Measurements from ENCODE around the gene TJAP1. TPM values are rescaled to one million over a fixed set of nuclear protein-coding genes. Genes with fewer than 3 reads are reported as not detected.
"Not testable (repeated sequence)": the region's sequence is repeated elsewhere in the genome, so short reads cannot be mapped to it uniquely, and the experiment has no call there.

TJAP1 gene
- total and polyA plus RNA-seq, 2 donors: 10.5 to 29.7 TPM

DNA sequence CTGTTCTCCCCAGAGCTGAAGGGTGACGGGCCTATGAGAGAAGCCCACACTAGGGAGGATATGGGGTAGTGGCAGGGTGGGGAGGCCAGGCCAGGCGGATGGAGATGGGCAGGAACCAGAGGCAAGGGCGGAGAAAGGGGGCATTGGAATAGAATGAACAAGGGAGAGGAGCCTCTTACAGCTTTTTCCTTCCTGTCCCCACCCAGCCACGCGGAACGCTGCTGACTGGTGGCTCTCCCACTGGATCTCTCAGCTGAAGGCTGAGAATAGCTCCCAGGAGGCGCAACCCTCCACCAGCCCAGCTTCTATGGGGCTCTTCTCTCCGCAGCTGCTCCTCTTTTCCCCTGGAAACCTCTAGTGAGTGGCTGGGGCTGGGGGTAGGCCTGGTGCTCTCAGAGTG is 32.8 kb upstream of the TJAP1 start:
- WGBS: 90% methylated on average over 8 of the region's 8 CpGs
- H3K27ac ChIP-seq (ENCODE audit: low read depth): no peak overlapping the region
- peaks cover 5% of the 10 kb centered on the region for H3K36me3 ChIP-seq (ENCODE audit: insufficient read depth)
- no peak overlapping the region for H3K4me3 ChIP-seq (ENCODE audit: low read depth, low read length)
- DNase-seq (ENCODE audit: extremely low spot score): no peak
- no peaks in the 10 kb centered on the region for H3K4me1 ChIP-seq (ENCODE audit: insufficient read depth)

DNA sequence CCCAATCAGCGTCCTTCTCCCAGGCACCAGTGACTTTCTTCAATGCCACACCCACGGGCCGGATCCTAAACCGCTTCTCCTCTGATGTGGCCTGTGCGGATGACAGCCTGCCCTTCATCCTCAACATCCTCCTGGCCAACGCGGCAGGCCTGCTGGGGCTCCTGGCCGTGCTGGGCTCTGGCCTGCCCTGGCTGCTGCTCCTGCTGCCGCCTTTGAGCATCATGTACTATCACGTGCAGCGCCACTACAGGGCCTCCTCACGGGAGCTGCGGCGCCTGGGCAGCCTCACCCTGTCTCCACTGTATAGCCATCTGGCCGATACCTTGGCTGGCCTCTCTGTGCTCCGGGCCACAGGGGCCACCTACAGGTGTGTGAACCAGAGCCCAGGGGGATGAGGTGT is 31.8 kb upstream of the TJAP1 start:
- no peak overlapping the region for H3K4me3 ChIP-seq (ENCODE audit: low read depth, low read length)
- no peak overlapping the region for H3K27ac ChIP-seq (ENCODE audit: low read depth)
- 87% methylated on average over 16 of the region's 16 CpGs for WGBS
- no peaks in the 10 kb centered on the region for H3K4me1 ChIP-seq (ENCODE audit: insufficient read depth)
- H3K36me3 ChIP-seq (ENCODE audit: insufficient read depth): peaks cover 5% of the 10 kb centered on the region
- no peak for DNase-seq (ENCODE audit: extremely low spot score)

DNA sequence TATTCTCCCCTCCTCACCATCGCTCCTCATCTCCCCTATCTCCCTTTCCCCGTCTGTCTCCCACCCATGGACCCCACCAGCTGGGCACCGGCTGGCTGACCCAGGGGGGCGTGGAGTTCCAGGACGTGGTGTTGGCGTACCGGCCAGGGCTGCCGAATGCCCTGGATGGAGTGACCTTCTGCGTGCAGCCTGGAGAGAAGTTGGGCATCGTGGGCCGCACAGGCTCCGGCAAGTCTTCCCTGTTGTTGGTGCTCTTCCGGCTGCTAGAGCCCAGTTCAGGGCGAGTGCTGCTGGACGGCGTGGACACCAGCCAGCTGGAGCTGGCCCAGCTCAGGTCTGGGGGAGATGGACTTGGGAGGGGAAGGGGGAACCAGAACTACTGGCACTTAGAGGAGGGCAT is 29.8 kb upstream of the TJAP1 start:
- Histone ChIP-seq H3K4me3 (ENCODE audit: low read depth, low read length) (no peak overlapping the region), H3K36me3 (ENCODE audit: insufficient read depth) (peaks cover 7% of the 10 kb centered on the region), H3K4me1 (ENCODE audit: insufficient read depth) (no peaks in the 10 kb centered on the region), H3K27ac (ENCODE audit: low read depth) (no peak overlapping the region)
- 91% methylated on average over 16 of the region's 16 CpGs for WGBS
- no peak for DNase-seq (ENCODE audit: extremely low spot score)

DNA sequence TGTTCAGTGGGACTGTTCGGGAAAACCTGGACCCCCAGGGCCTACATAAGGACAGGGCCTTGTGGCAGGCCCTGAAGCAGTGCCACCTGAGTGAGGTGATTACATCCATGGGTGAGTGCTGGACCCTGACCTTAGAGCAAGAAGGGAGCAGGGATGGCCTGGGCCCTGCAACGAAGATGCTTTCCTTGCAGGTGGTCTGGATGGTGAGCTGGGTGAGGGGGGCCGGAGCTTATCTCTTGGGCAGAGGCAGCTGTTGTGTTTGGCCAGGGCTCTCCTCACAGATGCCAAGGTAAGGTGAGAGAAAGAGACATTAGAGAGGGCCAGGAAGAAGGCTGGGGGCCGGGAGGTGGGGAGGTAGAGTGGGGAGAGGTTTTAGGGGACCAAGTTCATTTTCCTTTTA is 28.5 kb upstream of the TJAP1 start:
- Histone ChIP-seq H3K27ac (ENCODE audit: low read depth) (no peak overlapping the region), H3K4me1 (ENCODE audit: insufficient read depth) (no peaks in the 10 kb centered on the region), H3K36me3 (ENCODE audit: insufficient read depth) (peaks cover 7% of the 10 kb centered on the region), H3K4me3 (ENCODE audit: low read depth, low read length) (no peak overlapping the region)
- DNase-seq (ENCODE audit: extremely low spot score): no peak
- WGBS: 94% methylated on average over 4 of the region's 4 CpGs

DNA sequence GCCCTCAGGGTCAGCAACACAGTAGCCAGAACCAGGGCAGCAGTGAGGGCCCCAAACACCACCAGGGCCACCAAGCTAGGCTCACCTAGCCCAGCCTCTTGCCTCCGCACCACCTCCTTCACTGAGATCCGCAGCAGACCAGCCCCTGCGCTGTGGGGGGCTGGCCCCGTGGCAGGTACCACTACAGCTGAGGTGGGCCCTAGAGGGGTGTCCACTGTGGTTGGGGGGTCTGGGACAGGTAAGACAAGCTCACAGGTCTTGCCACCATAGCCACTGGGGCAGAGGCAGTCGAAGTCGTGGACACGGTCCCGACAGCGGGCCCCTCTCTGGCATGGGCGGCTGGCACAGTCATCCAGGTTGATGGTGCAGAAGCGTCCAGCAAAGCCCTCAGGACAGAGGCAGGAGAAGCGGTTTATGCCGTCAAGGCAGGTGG is 26.7 kb upstream of the TJAP1 start:
- no peak for DNase-seq (ENCODE audit: extremely low spot score)
- H3K27ac ChIP-seq (ENCODE audit: low read depth): no peak overlapping the region
- H3K4me3 ChIP-seq (ENCODE audit: low read depth, low read length): no peak overlapping the region
- 90% methylated on average over 13 of the region's 13 CpGs for WGBS
- peaks cover 7% of the 10 kb centered on the region for H3K36me3 ChIP-seq (ENCODE audit: insufficient read depth)
- no peaks in the 10 kb centered on the region for H3K4me1 ChIP-seq (ENCODE audit: insufficient read depth)

DNA sequence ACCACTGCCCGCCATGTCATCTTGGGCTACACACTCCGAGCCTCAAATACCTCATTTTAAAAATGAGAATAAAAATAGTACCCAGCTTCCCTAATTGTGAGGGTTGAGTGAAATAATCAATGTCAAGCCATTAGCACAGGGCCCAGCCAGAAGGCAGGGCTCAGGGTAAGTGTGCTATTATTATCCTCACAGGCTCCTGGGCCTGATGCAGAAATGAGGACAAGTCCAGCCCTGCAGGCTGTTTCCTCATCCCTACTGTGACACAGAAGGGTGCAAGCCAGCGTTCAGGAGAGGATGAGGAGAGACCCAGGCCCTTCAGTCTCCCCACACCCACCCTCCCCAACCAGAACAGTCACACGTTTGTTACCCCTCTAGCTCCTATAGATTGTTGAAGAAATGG is 26.0 kb upstream of the TJAP1 start:
- WGBS: 72% methylated on average over 4 of the region's 4 CpGs
- no peak overlapping the region for H3K27ac ChIP-seq (ENCODE audit: low read depth)
- no peak for DNase-seq (ENCODE audit: extremely low spot score)
- no peak overlapping the region for H3K4me3 ChIP-seq (ENCODE audit: low read depth, low read length)
- peaks cover 3% of the 10 kb centered on the region for H3K36me3 ChIP-seq (ENCODE audit: insufficient read depth)
- H3K4me1 ChIP-seq (ENCODE audit: insufficient read depth): no peaks in the 10 kb centered on the region

DNA sequence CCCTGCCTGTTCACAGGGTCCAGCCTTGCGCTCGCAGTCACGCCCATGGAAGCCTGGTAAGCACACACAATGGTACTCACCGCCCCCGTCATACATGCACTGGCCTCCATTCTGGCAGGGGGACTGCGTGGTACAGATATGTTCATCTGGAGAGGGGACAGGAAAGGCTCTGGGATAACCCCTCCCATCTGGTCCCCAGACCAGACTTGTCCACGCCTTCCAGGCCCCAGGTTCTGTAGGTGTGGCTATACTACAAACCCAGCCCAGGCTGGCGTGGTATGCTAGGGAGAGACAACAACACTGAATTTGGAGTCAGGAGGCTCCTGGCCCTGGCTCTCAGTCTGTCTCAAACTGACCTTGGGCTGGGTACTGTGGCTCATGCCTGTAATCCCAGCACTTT is 25.4 kb upstream of the TJAP1 start:
- 93% methylated on average over 8 of the region's 8 CpGs for WGBS
- Histone ChIP-seq H3K27ac (ENCODE audit: low read depth) (no peak overlapping the region), H3K36me3 (ENCODE audit: insufficient read depth) (peaks cover 3% of the 10 kb centered on the region), H3K4me3 (ENCODE audit: low read depth, low read length) (no peak overlapping the region), H3K4me1 (ENCODE audit: insufficient read depth) (no peaks in the 10 kb centered on the region)
- DNase-seq (ENCODE audit: extremely low spot score): no peak

DNA sequence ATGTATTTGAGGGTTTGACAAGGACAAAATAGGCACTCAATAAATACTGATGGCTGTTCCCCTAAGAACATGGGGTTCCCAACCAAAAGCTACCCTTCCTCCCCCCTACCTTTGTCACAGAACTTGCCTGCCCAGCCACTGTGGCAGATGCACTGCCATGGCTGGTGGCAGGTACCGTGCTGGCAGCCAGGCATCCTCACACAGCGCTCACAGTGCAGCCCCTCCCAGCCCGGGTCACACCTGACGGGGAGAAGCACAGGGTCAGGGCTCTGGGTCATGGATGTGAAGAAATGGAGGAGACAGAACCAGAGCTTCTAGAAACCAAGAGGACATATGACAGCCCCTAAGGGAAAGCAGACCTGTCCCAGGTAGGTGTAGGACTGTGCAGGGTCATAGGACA is 24.5 kb upstream of the TJAP1 start:
- Histone ChIP-seq H3K36me3 (ENCODE audit: insufficient read depth) (peaks cover 3% of the 10 kb centered on the region), H3K4me1 (ENCODE audit: insufficient read depth) (no peaks in the 10 kb centered on the region), H3K4me3 (ENCODE audit: low read depth, low read length) (no peak overlapping the region), H3K27ac (ENCODE audit: low read depth) (no peak overlapping the region)
- DNase-seq (ENCODE audit: extremely low spot score): no peak
- WGBS: 92% methylated on average over 4 of the region's 4 CpGs

DNA sequence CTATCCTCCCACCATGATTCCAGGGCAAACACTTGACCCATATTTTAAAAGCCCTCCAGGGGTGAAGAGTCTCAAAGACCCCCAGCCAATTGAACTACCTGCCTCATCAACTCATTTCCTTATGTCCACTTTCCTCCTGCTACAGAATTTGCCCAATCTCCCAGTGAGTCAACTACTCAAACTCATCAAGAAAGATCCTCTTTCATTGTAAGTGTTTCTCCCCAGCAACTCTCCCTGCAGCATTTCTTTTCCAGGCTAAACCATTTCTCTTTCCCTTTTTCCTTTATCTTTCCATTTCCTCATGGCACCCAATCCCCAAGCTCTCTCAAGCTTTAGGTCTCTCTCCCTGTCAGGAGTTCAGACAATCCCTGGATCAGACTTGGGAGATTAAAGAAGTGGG is 23.5 kb upstream of the TJAP1 start:
- no peak for DNase-seq (ENCODE audit: extremely low spot score)
- Histone ChIP-seq H3K27ac (ENCODE audit: low read depth) (no peak overlapping the region), H3K4me3 (ENCODE audit: low read depth, low read length) (no peak overlapping the region), H3K36me3 (ENCODE audit: insufficient read depth) (peaks cover 3% of the 10 kb centered on the region), H3K4me1 (ENCODE audit: insufficient read depth) (no peaks in the 10 kb centered on the region)

DNA sequence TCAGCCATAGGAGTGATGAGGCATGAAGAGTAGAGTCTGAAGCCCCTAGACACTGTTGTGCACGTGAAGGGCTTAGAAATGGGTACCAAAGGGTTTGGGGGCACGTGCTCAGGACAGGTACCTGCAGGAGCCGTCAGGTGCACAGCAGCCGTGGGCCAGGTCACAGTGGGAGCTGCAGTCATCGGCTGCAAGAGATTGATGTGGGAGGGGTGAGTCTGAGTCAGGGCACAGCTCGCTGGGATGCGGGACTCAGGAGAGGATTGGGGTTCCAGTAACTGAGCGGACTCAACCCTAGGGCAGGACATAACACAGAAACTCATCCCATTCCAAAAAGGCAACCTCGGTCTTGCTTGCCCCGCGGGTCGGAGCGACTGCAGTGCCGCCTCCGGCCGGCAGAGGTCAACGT is 23.1 kb upstream of the TJAP1 start:
- Histone ChIP-seq H3K36me3 (ENCODE audit: insufficient read depth) (peaks cover 3% of the 10 kb centered on the region), H3K27ac (ENCODE audit: low read depth) (no peak overlapping the region), H3K4me1 (ENCODE audit: insufficient read depth) (no peaks in the 10 kb centered on the region), H3K4me3 (ENCODE audit: low read depth, low read length) (no peak overlapping the region)
- 12% methylated on average over 17 of the region's 17 CpGs for WGBS
- DNase-seq (ENCODE audit: extremely low spot score): no peak

DNA sequence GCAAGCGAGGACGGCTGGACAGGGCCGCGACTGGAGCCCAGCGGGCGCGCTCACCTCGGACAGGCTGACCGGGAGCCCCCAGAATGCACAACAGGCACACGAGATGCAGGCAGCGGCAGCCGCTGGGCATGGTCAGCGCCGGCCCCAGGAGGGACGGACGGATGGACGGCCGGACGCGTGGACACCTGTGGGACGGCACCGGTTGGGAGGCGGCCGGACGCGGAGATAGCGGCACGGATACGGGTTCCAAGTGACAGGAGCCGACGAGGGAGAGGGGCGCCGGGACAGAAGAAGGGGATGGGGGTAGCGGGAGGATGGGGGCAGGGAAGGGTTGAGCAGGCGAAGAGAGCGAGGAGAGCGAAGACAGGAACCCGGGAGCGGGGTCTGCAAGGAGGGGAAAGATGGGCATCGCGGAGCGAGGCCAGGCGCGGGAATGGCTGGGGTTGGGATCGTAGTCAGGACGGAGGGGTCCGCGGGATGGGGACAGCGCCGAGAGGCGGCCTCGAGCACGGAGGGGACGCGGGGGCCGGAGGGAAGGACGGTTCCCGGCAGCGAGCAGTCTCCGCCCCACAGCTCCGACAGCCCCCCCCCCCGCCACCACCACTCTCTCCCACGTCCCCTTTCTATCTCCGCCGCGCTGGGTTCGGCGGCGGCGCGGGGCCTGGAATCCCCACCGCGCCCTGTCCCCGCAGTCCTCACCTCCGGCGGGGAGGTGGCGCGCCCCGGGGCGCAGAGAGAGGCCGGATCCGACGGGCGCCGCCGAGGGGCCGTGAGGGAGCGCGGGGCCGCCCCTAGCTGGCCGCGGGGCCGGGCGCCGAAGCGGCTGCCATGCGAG is 22.5 kb upstream of the TJAP1 start:
- 1% methylated on average over 96 of the region's 97 CpGs for WGBS
- no peak overlapping the region for H3K27ac ChIP-seq (ENCODE audit: low read depth)

DNA sequence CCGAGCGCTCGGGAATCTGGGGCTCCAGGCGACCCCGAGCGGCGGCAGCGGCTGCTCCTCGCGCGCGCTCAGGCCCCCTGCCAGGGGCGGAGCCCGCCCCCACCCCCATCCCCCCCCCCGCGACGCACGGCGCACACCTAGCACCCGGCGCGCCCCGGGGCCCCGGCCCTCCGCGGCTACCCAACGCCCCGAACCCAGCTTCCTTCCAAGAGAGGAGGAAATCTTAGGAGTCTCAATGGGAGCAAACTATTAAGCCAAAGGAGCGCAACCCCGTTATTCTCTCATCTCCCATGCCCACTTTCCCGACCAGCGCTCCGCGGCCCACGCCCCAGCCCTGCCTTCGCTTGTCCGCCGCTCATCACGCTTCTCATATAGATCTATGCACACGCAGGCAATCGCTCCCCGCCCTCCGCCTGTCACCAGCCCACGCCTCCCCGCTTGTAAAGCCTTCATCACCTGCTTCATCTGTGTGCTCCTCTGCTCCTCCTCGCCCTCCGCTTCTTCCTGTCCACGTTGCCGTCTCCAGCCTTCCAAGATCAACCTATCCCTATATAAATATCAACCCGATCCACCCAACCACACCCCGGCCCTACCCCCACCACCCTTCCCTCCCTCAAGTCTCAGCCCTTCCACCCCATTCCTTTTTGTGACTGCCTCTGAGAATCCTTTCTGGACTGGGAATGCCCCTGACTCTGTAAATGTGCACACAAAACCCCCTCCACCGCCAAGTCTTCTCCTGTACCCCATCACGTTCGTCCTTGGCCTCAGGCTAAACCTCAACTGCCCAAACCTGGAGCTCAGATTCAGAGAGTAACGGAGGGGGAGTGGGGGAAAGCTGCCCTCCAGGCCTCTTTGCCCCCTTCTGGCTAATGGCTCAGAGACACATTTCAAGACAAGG is 21.6 kb upstream of the TJAP1 start, which contains the start of gene DLK2:
DLK2 (minus strand) TSS at position 18 of the 898 bp plus-strand sequence. CDS start 723 bp downstream, outside the sequence.
- peaks cover 3% of the 10 kb centered on the region for H3K36me3 ChIP-seq (ENCODE audit: insufficient read depth)
- peak within 1 kb of the TSS; percentile 50 for H3K4me3 ChIP-seq (ENCODE audit: low read depth, low read length)
- no peak for DNase-seq (ENCODE audit: extremely low spot score)
- H3K4me1 ChIP-seq (ENCODE audit: insufficient read depth): no peaks in the 10 kb centered on the region
- H3K27ac ChIP-seq (ENCODE audit: low read depth): no peak within 1 kb of the TSS
- WGBS: 2% methylated on average over 55 of the region's 55 CpGs

More for the DNA sequence above, 22.5 kb upstream of the TJAP1 start:
- H3K4me1 ChIP-seq (ENCODE audit: insufficient read depth): no peaks in the 10 kb centered on the region
- H3K36me3 ChIP-seq (ENCODE audit: insufficient read depth): peaks cover 3% of the 10 kb centered on the region
- peak overlapping the region; percentile 50 for H3K4me3 ChIP-seq (ENCODE audit: low read depth, low read length)
- peak; percentile 5 for DNase-seq (ENCODE audit: extremely low spot score)

DNA sequence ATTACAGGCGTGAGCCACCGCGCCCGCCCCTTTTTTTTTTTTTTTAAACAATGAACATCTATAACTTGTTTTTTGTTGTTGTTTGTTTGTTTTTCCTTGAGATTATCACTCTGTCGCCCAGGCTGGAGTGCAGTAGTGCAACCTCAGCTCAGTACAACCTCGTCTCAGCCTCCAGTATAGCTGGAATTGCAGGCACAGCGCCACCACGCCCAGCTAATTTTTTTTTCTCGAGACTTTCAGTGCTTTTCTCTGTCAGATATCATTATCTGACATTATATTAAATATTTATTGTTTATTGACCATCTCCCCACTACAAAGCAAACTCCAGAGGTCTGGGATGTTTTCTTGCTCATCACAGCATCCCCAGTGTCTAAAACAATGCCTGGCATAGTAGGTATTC is 19.7 kb upstream of the TJAP1 start:
- H3K36me3 ChIP-seq (ENCODE audit: insufficient read depth): no peaks in the 10 kb centered on the region
- no peak overlapping the region for H3K4me3 ChIP-seq (ENCODE audit: low read depth, low read length)
- DNase-seq (ENCODE audit: extremely low spot score): no peak
- no peak overlapping the region for H3K27ac ChIP-seq (ENCODE audit: low read depth)
- no peaks in the 10 kb centered on the region for H3K4me1 ChIP-seq (ENCODE audit: insufficient read depth)
- WGBS: 68% methylated on average over 9 of the region's 9 CpGs

DNA sequence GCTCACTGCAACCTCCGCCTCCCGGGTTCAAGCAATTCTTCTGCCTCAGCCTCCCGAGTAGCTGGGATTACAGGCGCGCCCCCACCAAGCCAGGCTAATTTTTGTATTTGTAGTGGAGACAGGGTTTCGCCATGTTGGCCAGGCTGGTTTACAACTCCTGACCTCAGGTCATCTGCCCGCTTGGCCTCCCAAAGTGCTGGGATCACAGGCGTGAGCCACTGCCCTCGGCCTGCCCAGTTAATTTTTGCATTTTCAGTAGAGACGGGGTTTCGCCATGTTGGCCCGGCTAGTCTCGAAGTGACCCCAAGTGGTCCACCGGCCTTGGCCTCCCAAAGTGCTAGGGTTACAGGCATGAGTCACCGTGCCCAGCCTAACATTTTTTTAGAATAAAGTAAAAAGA is 19.2 kb upstream of the TJAP1 start:
- WGBS: 93% methylated on average over 15 of the region's 15 CpGs
- DNase-seq (ENCODE audit: extremely low spot score); H3K36me3 ChIP-seq (ENCODE audit: insufficient read depth); H3K4me1 ChIP-seq (ENCODE audit: insufficient read depth); H3K27ac ChIP-seq (ENCODE audit: low read depth); H3K4me3 ChIP-seq (ENCODE audit: low read depth, low read length): not testable (repeated sequence)

Data from urinary bladder (tissue), 4 donors.